Large intestine (tissue), 12 donors: ENCODE results near the gene DYNC1H1. TPM values are rescaled to one million over a fixed set of nuclear protein-coding genes. Genes with fewer than 3 reads are reported as not detected.

Experiments used
- DNase-seq, 2 donors: peaks; one replicate each; pipeline versions ENCODE4 v3.0.0 to v3.0.0-alpha.2; 2013
- H3K27ac ChIP-seq: one replicate; pipeline ENCODE4 v1.5.1; 2013; ENCODE audit warnings: low read length
- H3K27me3 ChIP-seq: 2 replicates; pipeline ENCODE4 v1.6.1; 2013; ENCODE audit warnings: low read length; ENCODE audit not compliant: control insufficient read depth, insufficient read depth
- H3K36me3 ChIP-seq: 2 replicates; pipeline ENCODE4 v1.6.1; 2013; ENCODE audit warnings: low read length; ENCODE audit not compliant: control insufficient read depth, insufficient read depth
- H3K4me1 ChIP-seq: one replicate; pipeline ENCODE4 v1.6.1; 2013; ENCODE audit warnings: low read length; ENCODE audit not compliant: control insufficient read depth, insufficient read depth
- H3K4me3 ChIP-seq: one replicate; pipeline ENCODE4 v1.5.1; 2013; ENCODE audit warnings: low read length
- H3K9me3 ChIP-seq: one replicate; pipeline ENCODE4 v1.6.1; 2013; ENCODE audit warnings: mild to moderate bottlenecking, low read depth, low read length, moderate library complexity; ENCODE audit not compliant: control insufficient read depth
- WGBS: methylation state at CpG from one replicate; pipeline ENCODE4 v1.1.5; 2013; ENCODE audit warnings: low lambda C conversion rate; ENCODE audit not compliant: insufficient coverage; 5-methylcytosine and 5-hydroxymethylcytosine counted together
- long read RNA-seq, 11 donors: transcript quantifications; one replicate each; lab custom pipeline, GENCODE V29; 2026
- polyA plus RNA-seq: library from polyadenylated mRNA; unstranded; fragments of 120-200 nt; gene quantifications from one replicate; pipeline ENCODE4 v1.2.1, GENCODE V29; 2013

The DYNC1H1 gene
- polyA plus RNA-seq: 259 TPM
- long read RNA-seq, donor 1, partial matches to known transcripts: 29 of 31 reads
- long read RNA-seq, donor 1, other reads (novel, unspliced or antisense): 0 of 31 reads
- long read RNA-seq, donor 2, full-length matches to known transcripts: 10 of 128 reads
- long read RNA-seq, donor 2, partial matches to known transcripts: 118 of 128 reads
- long read RNA-seq, donor 2, other reads (novel, unspliced or antisense): 0 of 128 reads
- long read RNA-seq, donor 3: 0 reads
- long read RNA-seq, donor 4: 0 reads
- long read RNA-seq, donor 5, partial matches to known transcripts: 31 of 34 reads
- long read RNA-seq, donor 5, other reads (novel, unspliced or antisense): 0 of 34 reads
- long read RNA-seq, donor 6, partial matches to known transcripts: 80 of 84 reads
- long read RNA-seq, donor 6, other reads (novel, unspliced or antisense): 0 of 84 reads
- long read RNA-seq, donor 7, partial matches to known transcripts: 21 of 26 reads
- long read RNA-seq, donor 7, other reads (novel, unspliced or antisense): 0 of 26 reads
- long read RNA-seq, donor 8, transcript DYNC1H1-236 (1 exons, 2,170 nt): major isoform, 5 of 87 reads
- long read RNA-seq, donor 8, transcript DYNC1H1-221 (2 exons, 2,863 nt): major isoform, 5 of 87 reads
- long read RNA-seq, donor 8, partial matches to known transcripts: 70 of 87 reads
- long read RNA-seq, donor 8, other reads (novel, unspliced or antisense): 0 of 87 reads
- long read RNA-seq, donor 9, partial matches to known transcripts: 53 of 55 reads
- long read RNA-seq, donor 9, other reads (novel, unspliced or antisense): 0 of 55 reads
- long read RNA-seq, donor 10, partial matches to known transcripts: 60 of 68 reads
- long read RNA-seq, donor 10, other reads (novel, unspliced or antisense): 0 of 68 reads
- long read RNA-seq, donor 11, partial matches to known transcripts: 8 of 15 reads
- long read RNA-seq, donor 11, other reads (novel, unspliced or antisense): 0 of 15 reads

DNA sequence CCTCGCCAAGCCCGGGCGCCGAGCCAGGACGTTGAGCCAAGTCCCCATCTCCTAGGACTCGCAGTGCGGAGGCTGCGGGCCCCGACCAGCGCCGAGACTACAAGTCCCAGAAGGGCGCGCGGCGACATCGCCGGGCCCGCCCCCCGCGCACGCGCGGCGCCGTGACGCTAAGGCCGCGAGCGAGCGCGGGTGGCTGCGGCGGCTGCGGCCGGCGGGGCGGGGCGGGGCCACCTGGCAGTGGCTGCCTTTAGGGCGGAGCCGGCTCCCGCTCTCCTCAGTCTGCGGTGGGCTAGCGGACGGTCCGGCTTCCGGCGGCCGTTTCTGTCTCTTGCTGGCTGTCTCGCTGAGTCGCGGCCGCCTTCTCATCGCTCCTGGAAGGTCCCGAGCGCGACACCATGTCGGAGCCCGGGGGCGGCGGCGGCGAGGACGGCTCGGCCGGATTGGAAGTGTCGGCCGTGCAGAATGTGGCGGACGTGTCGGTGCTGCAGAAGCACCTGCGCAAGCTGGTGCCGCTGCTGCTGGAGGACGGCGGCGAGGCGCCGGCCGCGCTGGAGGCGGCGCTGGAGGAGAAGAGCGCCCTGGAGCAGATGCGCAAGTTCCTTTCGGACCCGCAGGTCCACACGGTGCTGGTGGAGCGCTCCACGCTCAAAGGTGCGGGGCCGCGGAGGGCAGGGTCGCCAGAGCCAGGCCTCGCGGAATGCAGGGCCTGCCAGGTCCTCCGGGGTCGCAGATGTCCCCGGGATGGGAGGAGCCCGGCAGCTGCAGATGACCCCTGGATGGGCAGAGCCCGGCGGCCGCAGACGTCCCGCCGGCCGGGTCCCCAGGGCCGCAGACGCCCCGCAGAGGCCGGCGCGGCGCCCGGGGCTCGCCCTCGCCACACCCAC lies at the start of gene DYNC1H1:
DYNC1H1 (plus strand) TSS at position 277 of the 884 bp plus-strand sequence; CDS start at position 396, 119 bp downstream.
- no CpG with 5 or more reads among the region's 115 CpGs for WGBS
- peak within 1 kb of the TSS; percentile 96 for H3K4me3 ChIP-seq
- H3K27ac ChIP-seq: peak within 1 kb of the TSS; percentile 97
- H3K9me3 ChIP-seq: peaks cover 4% of the 10 kb centered on the region
- H3K27me3 ChIP-seq: no peaks in the 10 kb centered on the region
- DNase-seq: peak; percentile 93 to 94
- H3K4me1 ChIP-seq: peaks cover 4% of the 10 kb centered on the region
- H3K36me3 ChIP-seq: peaks cover 4% of the 10 kb centered on the region

DNA sequence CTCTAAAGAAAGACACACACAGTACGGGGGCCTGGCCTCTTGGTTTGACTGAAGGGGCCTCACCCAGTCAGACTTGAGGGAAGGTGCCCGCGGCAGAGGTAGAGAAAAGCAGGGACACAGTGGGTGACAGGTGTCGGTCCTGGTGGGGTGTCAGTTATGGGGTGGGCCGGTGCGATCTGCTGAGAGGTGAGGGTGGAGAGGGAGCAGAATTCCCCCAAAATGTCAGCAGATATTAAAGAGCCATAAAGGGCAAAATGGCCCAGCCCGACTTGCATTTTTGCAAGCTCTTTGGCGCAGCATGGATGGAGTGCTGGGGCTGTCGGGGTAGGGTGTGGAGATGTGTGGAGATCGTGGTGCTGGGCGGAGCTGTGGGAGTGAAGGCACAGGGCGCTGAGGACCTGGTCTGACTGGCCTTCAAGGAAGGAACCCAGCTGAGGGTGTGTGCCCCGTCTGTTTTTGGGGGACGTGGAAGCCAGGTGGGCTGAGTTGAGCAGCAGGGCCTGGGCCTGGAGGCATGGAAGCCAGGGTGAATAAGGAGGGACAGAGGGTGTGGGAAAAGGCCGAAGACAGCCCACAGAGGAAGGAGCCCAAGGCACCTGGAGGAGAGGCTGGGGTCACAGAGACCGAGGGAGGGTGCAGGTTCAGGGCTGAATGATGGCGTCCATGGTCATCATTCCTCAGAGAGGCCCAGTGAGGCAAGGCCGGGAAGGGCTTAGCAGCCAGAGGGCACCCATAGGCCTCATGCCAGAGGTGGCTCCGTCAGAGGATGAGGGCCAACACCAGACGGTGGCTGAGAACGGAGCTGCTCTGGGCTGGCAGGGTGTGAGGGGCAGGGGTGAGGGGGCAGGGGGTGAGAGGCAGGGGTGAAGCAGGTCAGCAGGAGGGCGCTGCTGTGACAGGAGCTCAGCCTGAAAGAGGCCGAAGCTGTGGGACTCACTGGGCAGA lies 48.2 kb upstream of the DYNC1H1 start:
- H3K9me3 ChIP-seq: no peaks in the 10 kb centered on the region
- H3K4me1 ChIP-seq: no peaks in the 10 kb centered on the region
- H3K36me3 ChIP-seq: peaks cover 48% of the 10 kb centered on the region
- no peak overlapping the region for H3K4me3 ChIP-seq
- H3K27me3 ChIP-seq: no peaks in the 10 kb centered on the region
- no peak for DNase-seq
- H3K27ac ChIP-seq: no peak overlapping the region
- WGBS: 93% methylated on average over 3 of the region's 23 CpGs

DNA sequence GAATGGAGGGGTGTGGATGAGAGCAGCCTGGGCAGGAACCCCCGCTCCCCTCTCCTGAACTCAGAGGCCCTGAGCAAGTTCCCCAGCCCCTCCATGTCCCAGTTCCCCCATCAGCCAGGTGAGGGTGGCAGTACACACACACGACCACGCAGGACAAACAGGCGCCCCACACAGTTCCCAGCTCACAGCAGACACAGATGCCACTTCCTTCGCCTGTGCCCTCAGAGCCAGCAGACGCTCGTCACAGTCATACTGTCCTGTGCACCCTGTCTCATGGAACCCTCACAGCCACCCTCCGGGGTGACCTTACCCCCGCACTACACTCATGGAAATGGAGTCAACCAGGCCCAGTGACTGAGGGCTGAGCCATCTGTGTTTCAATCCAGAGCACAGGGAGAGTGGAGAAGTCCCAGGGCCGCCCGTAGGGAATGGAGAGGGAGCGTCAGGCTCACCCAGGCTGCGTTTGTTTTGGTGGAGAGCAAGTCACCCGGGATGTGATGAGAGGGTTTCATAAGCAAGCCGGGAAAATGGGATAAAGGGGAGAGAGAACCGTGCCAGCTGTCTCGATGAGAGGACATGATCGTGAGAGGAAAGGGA lies 47.5 kb upstream of the DYNC1H1 start:
- H3K36me3 ChIP-seq: peaks cover 48% of the 10 kb centered on the region
- no peaks in the 10 kb centered on the region for H3K9me3 ChIP-seq
- no peak for DNase-seq
- no peaks in the 10 kb centered on the region for H3K27me3 ChIP-seq
- H3K27ac ChIP-seq: no peak overlapping the region
- H3K4me1 ChIP-seq: no peaks in the 10 kb centered on the region
- no peak overlapping the region for H3K4me3 ChIP-seq
- 87% methylated on average over 4 of the region's 18 CpGs for WGBS

DNA sequence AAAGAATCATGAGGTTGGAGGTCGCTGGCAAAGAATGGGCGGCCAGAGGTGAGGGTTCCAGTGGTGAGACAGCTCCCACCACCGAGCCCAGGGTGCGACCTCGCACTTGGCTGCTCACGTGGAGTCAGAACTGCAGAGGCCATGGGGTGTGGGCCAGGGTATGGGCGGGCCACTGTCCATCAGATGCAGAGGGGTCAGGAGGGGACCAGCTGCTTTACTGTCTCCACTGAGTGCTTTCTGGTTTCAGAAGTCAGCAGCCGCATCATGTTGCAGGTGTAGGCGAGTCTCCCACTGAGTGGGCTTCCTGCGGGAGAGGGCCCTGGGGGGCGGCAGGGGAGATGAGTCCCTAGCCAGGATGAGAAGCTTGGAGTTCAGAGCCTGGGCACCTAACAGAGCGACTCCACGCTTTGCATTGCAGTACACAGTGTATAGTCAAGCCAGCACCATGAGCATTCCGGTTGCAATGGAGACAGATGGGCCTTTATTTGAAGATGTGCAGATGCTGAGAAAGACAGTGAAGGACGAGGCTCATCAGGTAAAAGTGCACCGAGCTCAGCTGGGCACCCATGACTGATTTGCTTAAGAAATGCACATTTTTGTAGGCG lies 46.9 kb upstream of the DYNC1H1 start:
- Histone ChIP-seq H3K9me3 (no peaks in the 10 kb centered on the region), H3K4me1 (no peaks in the 10 kb centered on the region), H3K27ac (no peak overlapping the region), H3K27me3 (no peaks in the 10 kb centered on the region), H3K4me3 (no peak overlapping the region), H3K36me3 (peaks cover 44% of the 10 kb centered on the region)
- no peak for DNase-seq
- 82% methylated on average over 3 of the region's 17 CpGs for WGBS

DNA sequence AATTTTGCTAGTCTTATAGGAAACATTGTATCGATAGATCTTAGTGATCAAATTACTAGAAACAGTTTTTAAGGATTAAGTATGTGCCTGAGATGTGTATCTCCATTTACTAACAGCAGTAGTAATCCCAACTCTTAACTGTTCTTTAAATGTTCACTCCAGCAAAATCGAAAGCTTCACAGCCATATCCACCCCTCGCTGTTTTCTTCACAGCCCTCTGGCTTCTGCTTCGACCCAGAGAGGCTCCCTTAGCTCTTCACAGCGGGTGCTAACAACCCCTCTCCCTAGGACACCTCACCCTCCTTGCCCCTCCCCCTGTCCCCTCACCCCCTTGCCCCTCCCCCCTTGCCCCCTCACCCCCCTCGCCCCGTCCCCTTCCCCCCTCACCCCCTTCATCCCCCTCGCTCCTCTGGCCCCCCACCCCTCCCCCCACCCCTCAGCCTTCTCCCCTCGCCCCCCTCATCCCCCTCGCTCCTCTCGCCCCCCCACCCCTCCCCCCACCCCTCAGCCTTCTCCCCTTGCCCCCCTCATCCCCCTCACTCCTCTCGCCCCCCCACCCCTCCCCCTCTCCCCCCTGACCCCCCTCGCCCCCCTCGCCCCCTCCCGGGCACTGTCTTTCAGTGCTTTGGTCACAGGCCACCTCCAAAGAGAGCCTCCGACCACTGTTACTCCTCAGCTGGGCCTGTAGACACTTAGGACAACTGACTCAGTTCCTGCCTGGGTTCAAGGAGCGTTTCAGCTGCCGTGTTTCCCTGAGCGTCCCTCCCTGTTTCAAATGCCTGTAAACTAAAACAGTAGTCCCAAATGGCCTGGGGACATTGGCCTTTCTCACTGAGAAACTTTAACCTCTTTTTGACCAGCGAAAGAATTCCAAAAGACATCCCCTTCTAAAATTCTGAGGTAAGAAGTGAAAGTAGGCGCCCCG lies 46.0 kb upstream of the DYNC1H1 start:
- Histone ChIP-seq H3K27ac (no peak overlapping the region), H3K36me3 (peaks cover 45% of the 10 kb centered on the region), H3K4me1 (no peaks in the 10 kb centered on the region), H3K9me3 (no peaks in the 10 kb centered on the region), H3K27me3 (no peaks in the 10 kb centered on the region), H3K4me3 (no peak overlapping the region)
- WGBS: 88% methylated on average over 3 of the region's 22 CpGs
- DNase-seq: no peak

DNA sequence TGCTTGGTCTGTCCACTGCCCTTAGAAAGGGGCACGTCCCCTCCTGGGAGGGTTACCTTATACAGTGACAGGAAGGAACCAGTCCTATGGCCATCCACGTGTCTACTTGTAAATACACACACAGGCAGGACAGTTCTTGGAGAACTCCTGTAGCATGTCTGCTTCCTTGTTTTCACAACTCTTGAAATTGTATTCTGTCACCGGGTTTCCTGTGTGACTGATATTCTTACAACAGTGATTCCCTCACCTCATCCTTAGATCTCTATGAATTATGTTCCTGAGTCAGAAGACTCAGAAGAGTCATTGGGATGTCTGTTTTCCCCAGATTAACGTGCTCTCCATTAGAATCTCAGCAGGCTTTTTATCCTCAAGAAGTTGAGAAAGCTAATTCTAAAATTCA lies 44.1 kb upstream of the DYNC1H1 start:
- no peaks in the 10 kb centered on the region for H3K9me3 ChIP-seq
- WGBS: 80% methylated on average over 1 of the region's 4 CpGs
- no peak overlapping the region for H3K27ac ChIP-seq
- H3K36me3 ChIP-seq: peaks cover 37% of the 10 kb centered on the region
- H3K4me1 ChIP-seq: no peaks in the 10 kb centered on the region
- no peak for DNase-seq
- no peak overlapping the region for H3K4me3 ChIP-seq
- H3K27me3 ChIP-seq: no peaks in the 10 kb centered on the region

DNA sequence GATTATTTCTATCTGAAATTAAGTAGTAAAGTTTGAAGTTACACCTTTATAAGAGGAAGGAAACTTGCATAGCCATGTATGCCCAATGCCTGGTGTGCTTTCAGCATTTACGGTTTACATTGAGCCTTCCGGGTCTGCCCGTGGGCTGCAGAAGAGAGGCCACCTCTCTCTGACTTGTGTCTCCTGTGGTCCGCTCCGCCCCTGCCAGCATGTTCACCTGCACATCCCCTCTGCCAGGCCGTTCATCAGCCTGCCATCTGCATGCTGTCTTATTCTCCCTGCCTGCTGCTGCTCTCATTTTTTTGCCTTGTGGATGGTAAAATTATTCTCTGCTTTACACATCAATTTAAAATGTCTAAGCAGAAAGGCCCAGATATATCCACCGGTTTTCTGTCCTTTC lies 41.5 kb upstream of the DYNC1H1 start:
- Histone ChIP-seq H3K27me3 (no peaks in the 10 kb centered on the region), H3K36me3 (peaks cover 29% of the 10 kb centered on the region), H3K27ac (no peak overlapping the region), H3K9me3 (no peaks in the 10 kb centered on the region), H3K4me1 (no peaks in the 10 kb centered on the region), H3K4me3 (no peak overlapping the region)
- no peak for DNase-seq
- WGBS: no CpG with 5 or more reads among the region's 7 CpGs

DNA sequence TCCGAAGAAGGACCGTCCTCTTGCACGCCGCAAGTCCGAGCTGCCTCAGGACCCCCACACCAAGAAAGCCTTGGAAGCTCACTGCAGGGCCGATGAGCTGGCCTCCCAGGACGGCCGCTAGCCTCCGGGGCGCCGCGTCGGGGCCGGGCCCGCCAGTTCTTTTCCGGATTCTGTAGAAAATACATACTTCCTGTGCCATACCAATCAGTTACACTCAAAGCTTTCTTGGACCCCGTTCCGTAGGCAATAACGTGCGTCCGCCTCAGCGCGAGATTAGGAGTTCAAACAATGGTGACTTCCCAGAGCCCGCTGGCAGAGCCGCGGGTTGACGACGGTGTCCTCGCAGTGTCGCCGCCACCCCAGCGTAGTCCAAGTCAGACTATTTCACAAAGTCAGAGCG lies 39.2 kb upstream of the DYNC1H1 start:
- Histone ChIP-seq H3K27ac (no peak overlapping the region), H3K27me3 (no peaks in the 10 kb centered on the region), H3K4me3 (no peak overlapping the region), H3K4me1 (peaks cover 2% of the 10 kb centered on the region), H3K9me3 (no peaks in the 10 kb centered on the region), H3K36me3 (peaks cover 26% of the 10 kb centered on the region)
- DNase-seq: no peak
- 100% methylated on average over 1 of the region's 33 CpGs for WGBS
